Germinal center (tissue), 1 donor: ENCODE measurements around the gene ST3GAL2.
A peak's percentile ranks its signal among the peaks of the same experiment; 100 is the strongest.

Experiments
- DNase-seq: peaks from one replicate; pipeline ENCODE4 v3.0.0; 2012; ENCODE audit warnings: mixed read lengths, low spot score

The ST3GAL2 gene, protein sequence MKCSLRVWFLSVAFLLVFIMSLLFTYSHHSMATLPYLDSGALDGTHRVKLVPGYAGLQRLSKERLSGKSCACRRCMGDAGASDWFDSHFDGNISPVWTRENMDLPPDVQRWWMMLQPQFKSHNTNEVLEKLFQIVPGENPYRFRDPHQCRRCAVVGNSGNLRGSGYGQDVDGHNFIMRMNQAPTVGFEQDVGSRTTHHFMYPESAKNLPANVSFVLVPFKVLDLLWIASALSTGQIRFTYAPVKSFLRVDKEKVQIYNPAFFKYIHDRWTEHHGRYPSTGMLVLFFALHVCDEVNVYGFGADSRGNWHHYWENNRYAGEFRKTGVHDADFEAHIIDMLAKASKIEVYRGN

DNA sequence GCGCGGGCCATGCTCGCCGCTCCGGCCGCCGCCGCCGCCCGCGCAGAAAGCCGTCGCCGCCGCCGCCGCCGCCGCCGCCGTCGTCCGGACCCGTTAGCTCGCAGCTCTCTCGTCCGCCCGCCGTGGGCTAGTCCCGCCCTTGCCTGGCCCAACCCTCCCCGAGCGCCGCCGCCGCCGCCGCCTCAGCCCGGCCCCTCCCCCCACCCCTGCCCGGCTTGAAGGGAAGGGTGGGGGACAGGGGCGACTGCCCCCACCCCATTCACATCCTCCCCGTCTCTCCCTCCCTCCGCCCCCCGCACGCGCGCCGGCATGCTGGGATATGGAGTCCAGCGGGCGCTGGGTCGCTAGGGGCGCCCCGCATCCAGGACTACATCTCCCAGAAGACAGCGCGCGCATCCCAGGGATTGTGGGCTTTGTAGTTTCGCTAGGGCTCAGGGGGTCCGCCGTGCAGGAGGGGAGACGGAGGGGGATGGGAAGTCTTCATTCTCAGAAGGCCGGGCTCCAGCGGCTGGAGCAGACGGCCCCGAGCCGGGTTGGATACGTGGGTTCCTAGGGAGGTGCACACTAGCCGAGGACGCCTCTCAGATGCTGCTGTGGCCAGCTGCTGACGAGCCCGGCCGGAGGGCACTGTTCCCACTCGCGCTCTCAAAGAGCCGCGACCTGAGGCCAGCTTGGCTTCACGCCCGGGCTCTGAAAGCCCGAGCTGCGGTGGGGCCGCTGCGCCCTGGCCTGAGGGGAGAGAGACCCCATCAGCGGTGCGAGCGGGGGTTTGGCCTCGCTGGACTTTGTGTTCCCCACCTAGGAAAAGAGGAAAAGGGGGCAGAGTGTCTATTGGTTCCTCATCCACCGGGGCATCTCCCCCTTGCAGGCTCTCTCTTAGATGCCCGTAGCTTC, at the start of gene ST3GAL2:
Gene ST3GAL2 (minus strand): TSS at position 132 of the 894 bp plus-strand sequence. CDS start 40,570 bp downstream, outside the sequence.
- peak; percentile 95 for DNase-seq

DNA sequence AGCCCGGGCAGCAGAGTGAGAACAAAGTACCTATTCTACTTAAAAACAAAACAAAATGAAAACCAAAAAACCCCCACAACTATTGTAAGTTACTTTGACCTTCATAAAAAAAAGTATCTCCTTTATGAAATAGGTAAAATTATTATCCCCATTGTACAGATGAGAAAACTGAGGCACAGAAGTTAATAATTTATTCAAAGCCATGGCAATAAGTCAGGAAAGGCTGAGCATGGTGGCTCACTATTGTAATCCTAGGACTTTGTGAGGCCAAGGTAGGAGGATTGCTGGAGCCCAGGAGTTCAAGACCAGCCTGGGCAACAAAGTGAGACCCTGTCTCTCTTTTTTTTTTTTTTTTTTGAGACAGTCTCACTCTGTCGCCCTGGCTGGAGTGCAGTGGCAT, 46.0 kb upstream of the ST3GAL2 start:
- DNase-seq, result no peak

DNA sequence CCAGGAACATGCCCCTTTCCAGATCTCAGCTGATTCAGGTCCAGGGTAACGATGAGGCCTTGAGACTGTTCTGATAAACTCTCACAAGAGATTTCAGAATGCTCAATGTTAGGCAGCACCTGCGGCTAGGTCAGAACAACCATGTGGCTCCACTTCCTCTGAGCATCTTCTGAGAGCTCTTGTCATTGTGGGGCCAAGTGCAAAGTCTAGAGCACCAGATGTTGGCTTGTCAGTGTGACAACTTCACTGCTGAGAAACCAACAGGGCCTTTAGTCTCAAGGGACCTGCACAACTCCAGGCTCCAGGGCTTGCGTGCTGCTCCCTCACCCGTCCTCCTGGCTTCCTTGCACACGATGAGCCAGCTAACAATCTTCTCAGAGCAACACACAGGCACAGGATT, 44.5 kb upstream of the ST3GAL2 start:
- DNase-seq, result no peak

DNA sequence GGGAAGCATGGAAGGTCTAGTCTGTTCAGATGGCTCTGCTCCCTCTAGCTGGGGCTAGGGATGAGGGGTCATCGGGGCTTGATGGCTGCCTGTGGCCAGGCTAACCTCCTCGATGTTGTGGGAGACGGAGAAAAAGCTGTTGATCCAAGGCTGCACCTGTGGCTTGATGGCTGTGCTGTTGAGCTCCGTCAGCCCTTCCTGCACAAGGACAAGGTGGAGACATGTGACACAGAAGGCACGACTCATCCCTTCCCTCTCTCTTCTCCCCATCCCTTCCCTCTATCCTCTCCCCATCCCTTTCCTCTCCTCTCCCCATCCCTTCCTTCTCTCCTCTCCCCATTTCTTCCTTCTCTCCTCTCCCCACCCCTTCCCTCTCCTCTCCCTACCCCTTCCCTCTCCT, 43.7 kb upstream of the ST3GAL2 start:
- no peak for DNase-seq

DNA sequence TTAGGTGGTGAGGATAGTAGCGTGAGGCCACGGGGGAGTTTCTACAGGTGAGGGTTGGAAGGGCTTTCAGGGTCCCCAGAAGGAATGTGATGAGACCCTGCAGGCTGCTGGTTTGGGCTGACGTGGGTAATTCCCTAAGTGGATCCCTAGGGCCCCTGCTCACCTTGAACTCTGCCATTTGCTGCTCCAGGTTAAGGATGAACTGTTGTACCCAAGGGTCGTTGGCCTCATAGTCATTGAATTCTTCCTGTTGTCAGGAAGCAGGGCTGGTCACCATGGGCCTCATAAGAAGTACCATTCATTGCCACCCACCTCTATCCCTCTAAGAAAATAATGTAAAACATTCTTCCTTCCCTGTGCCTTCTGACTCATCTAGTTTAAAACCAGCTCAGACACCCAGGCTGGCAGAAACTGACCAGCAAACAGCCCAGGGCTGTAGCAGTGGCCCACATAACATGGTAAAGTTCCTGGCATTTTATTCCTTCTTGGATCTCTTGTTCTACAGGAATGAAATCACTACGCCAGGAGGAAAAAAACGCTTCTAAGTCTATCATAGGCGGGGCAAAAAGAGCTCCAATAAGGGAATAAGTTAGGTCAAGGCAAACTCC, 43.1 kb upstream of the ST3GAL2 start:
- no peak for DNase-seq

DNA sequence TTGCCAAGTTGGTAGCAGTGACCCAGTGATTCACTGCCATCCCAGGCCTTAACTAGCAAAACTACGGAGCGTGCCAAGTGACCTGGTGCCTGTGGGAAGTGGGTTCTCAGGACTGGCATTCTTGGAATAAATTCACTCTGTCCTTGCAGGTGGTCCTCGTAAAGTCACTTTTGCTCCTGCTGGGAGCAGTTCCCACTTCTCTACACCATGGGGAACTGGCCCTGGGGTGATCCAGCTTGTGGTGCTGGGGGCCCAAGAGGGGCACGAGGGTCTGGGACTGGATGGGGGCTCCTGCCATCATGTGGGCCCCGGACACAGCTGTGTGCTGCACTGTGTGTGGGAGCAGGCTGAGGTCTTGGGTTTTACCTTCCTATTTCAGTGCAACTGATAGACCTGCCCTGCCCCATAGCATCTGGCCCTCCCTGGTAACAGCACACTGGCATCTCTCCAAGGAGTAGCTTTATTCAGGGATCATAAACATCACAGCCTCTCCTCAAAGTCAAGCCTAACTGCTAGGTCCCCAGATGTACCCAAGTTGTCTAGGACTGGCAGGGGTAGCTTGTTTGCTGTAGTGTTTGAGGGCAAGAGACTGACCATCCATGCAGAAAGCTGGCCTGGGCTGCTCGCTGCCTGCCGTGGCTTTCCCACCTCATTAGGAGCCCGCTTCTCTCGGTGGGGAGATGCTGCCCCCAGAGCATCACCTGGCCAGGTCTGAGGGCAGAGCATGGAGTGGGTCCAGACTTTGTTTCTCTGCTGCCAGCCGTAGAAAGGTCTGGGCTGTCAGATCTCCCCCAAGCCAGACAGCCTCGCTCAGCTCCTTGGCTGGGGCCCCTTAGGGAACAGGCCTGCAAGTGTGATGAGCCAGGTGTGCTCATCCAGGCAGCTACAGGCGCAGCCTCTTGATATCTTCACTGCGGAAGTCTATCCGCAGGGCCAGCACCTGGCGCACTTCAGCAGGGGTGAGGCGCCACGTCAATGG, 41.5 kb upstream of the ST3GAL2 start:
- DNase-seq, result no peak

DNA sequence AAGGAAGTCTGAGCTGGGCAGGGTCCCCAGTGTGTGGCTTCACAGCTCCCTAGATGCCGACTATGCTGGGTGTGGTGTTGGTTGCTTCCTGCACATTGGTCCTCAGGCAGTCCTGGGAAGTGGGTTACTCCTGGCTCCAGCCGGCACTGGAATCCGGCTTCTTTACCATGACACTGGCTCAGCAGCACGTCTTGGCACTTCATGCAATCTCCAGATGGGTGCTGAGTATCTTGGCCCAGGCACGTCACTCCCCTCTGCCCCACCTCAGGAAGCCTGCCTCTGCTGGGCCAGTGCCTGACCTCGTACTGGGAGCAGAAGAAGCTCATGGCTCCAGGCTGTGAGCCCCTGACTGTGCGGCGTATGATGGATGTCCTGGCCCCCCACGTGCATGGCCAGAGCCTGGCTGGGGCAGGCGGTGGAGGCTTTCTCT, 40.0 kb upstream of the ST3GAL2 start:
- DNase-seq, result no peak

DNA sequence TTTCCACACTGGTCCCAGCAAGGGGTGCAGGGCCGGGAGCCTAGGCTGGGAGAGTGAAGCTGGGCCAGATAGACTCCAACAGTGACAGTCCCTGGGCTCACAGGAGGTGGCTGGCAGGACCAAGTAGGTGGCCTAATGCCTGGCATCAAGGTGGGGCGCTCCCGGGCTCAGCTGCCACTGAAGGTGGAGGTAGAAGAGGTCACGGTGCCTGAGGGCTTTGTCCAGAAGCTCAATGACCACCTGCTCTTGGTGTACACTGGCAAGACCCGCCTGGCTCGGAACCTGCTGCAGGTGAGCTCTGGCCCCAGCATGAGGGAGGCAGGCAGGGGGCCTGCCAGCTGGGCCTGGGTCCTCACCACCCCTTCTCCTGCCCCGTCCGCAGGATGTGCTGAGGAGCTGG, 39.3 kb upstream of the ST3GAL2 start:
- DNase-seq, result no peak

DNA sequence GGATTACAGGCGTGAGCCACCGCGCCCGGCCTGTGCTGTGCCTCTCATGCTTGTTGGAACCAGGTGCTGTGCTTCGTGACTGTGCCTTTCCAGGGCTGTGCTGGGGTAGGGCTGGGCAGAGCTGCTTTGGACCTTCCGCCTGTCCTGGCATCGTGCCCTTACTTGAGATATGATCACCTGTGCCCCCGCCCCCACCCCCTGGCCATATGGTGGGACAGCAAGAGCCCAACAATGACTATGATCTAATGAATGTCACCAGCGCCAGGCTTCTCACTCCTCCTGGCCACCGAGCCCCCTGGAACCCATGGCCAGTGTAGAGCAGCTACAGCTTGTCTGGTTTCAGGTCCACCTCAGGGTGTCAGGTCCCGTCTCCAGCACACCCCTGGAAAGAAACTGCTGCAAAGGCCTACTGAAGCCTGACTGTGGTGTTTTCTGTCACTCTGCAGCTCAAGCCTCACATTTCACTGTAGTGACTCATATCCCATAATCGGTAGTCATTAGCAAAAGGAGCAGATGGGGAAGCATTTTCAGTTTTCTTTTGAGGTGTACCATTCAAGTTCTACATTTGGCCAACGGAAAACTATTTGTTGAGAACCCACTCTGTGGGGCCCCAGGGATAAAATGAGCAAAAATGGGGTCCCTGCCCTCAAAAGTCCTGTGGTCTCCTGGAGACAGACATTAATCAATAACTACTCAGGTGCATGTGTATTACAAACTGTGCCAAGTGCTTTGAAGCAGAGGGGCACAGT, 37.5 kb upstream of the ST3GAL2 start:
- peak; percentile 45 for DNase-seq

DNA sequence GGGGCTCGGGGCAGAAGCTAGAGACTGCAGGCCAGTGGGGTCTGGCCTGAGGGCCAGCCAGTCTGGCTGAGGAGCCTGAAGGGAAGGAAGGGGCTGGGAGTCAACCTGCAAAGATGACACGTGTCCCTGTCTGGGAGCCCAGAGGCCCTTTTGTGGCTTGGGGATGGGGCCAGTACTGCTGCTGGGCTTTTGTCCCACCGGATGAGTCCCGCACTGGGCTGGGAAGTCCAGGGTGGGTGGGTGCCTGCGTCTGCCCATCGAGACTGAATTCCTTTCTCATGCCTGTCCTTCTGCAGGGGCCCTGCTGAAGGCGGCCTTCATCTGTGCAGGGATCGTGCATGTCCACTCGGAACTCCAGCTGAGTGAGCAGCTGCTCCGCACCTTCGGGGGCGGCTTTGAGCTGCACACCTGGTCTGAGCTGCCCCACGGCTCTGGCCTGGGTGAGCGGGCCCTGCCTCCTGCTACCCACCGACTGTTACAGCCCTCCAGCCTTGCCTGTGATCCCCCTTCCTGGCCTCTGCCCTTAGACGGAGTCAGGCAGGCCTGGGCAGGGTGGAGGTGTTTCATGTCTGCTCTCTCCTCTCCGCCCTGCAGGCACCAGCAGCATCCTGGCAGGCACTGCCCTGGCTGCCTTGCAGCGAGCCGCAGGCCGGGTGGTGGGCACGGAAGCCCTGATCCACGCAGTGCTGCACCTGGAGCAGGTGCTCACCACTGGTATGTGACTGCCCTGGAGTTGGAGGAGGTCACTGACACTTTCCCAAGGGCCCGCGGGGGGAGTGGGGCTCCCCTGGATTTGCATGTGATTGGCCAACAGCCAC, 36.4 kb upstream of the ST3GAL2 start:
- no peak for DNase-seq

DNA sequence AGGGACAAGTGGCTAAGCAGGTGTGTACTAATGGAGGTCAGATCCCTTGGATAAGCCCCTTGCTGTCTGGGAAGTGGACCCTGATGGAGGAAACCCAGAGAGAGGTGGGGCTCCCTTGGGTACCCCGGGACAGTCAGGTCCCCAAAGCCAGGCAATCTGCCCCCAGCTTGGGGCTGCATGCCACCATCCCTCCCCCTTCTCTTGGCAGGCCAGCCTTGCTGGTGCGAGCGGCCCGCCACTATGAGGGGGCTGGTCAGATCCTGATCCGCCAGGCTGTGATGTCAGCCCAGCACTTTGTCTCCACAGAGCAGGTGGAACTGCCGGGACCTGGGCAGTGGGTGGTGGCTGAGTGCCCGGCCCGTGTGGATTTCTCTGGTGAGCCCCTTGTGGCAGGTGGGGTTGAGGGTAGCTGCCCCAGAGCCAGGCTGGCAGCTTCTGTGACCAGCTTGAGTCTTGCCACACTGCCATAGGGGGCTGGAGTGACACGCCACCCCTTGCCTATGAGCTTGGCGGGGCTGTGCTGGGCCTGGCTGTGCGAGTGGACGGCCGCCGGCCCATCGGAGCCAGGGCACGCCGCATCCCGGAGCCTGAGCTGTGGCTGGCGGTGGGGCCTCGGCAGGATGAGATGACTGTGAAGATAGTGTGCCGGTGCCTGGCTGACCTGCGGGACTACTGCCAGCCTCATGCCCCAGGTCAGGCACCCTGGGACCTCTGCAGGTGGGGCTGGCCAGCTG, 35.6 kb upstream of the ST3GAL2 start:
- no peak for DNase-seq

DNA sequence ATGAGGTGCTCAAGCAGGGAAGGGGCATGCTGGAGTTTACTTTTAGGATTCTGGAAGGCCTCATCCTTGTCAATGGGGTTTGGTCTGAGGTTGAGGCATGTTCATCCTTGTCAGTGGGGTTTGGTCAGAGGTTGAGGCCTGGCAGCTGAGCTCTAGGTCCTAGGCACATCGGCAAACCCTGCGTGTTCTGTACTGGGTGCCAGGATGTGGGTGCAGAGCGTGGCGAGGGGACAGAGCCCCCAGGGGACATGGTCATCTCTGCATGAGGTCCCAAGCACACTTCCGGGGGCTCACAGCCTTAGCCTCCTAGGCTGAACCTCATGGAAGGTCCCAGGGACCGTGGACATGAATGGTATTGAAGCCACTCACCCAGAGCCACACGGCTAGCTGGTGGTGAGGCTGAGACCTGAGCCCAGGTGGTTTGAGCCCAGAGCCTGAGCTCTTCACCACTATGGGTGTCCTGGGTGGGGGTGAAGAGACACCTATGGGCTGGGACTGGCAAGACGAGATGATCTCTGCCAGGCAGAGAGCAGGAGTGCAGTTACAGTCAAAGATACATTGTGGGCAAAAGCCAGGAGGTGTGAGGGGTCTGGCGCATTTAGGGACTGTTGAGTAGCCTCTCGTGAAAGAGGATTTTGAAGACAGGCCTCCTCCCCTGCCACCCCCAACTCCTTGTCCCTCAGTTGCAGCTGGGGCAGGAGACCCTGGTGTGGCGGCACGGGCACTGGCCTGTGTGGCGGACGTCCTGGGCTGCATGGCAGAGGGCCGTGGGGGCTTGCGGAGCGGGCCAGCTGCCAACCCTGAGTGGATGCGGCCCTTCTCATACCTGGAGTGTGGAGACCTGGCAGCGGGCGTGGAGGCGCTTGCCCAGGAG, 34.8 kb upstream of the ST3GAL2 start:
- DNase-seq, result peak; percentile 51

DNA sequence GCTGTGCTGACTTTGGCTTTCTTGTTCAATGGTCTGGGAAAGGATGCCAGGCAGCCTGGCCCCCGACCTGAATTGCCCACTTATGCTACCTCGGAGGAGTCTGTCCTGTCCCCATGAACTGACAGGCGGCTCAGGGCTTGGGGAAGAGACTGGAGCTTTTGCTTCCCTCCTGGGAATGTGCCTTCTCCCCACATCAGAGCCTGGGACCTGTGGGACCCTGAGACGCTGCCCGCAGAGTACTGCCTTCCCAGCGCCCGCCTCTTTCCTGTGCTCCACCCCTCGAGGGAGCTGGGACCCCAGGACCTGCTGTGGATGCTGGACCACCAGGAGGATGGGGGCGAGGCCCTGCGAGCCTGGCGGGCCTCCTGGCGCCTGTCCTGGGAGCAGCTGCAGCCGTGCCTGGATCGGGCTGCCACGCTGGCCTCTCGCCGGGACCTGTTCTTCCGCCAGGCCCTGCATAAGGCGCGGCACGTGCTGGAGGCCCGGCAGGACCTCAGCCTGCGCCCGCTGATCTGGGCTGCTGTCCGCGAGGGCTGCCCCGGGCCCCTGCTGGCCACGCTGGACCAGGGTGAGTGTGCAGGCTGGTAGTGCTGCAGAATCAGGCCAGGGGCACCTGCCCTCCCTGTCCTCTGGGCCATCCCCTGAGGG, 34.0 kb upstream of the ST3GAL2 start:
- DNase-seq, result no peak

DNA sequence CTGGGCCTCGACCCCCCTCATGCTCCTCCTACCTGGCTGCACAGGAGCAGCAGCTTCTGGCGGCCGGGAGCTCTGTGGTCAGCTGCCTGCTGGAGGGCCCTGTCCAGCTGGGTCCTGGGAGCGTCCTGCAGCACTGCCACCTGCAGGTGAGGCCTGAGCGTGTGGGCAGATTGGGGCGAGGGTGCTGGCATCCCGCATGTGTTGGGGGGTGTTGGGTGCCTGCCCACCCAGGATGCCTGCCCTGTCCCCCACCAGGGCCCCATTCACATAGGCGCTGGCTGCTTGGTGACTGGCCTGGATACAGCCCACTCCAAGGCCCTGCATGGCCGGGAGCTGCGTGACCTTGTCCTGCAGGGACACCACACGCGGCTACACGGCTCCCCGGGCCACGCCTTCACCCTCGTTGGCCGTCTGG, 32.0 kb upstream of the ST3GAL2 start:
- no peak for DNase-seq

DNA sequence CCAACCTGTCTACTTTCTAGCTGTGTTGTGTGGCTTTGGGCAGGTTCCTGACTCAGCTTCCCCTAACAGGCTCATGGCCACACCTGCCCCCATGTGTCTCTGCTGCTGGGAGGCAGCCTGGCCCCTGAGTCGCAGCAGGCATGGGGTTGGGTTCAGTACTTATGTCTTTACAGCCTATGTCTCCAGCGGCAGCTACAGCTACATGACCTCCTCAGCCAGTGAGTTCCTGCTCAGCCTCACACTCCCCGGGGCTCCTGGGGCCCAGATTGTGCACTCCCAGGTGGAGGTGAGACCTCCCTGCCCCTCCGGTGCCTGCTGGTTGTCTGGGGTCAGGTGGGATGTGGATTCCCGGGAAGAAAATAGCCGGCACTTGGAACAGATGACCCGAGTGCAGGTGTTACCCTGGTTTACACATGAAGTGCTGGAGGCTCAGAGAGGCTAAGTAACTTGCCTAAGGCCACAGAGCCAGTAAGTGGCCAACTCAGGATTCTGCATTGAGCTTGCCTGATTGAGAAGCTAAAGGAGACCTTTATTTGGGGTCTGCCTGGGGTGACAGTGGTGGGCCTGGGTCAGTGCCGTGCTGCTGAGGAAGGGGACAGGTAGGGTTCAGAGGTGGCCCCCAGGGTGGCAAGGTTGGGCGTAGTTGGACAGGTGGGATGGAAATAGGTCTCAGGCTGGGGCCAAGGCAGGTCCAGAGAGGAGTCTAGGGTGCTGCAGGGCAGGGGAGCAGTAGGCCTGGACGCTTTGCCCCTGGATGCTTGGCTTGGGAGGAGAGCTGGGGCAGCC, 31.4 kb upstream of the ST3GAL2 start:
- no peak for DNase-seq

DNA sequence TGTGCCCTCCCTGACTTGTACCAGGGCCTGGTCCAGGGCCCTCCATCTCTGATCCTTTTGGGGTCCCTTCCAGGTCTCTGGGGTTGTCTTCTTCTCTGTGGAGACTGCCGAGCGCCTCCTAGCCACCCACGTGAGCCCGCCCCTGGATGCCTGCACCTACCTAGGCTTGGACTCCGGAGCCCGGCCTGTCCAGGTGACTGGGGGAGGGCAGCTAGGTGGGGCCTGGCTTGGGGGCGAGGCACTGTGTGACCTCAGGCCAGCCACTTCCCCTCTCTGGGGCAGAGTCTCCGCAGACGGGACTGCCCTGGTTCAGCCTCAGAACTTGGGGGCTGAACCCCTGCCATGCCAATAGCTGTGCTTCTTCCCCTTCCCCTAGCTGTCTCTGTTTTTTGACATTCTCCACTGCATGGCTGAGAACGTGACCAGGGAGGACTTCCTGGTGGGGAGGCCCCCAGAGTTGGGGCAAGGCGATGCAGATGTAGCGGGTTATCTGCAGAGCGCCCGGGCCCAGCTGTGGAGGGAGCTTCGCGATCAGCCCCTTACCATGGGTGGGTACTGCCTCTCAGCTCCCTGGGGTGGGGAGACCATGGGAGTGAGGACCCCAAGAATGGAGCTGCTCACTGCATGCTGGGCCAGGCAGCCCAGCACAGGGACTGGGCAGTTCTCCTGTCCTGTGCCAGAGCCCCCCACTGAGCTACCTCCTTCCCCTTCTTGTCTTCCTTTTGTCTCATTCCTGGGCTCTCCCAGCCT, 30.1 kb upstream of the ST3GAL2 start:
- no peak for DNase-seq
